Common myeloid progenitor, CD34-positive (primary cell): ENCODE data around the gene SCIMP.

Source experiments
- CTCF ChIA-PET: fragments of 350-600 bp; sonication (Branson Sonifier 250); formaldehyde crosslinking; loops from one replicate; lab custom pipeline; 2021; ENCODE audit warnings: antibody characterized with exemption; lab: Charles Lee
- POLR2A ChIA-PET: fragments of 350-600 bp; sonication (Branson Sonifier 250); formaldehyde crosslinking; loops from one replicate; lab custom pipeline; 2021; ENCODE audit warnings: antibody characterized with exemption; lab: Charles Lee
- DNase-seq, 3 donors: peaks; one replicate each; pipeline versions ENCODE4 v3.0.0 to v3.0.0-alpha.2; 2013
- H3K27ac ChIP-seq, 2 experiments: 1 replicate in 1 of 2; 2 replicates in 1 of 2; pipeline ENCODE4 v1.7.0; 2013; ENCODE audit warnings: inconsistent platforms in 2 of 2, low read length in 2 of 2, mild to moderate bottlenecking in 2 of 2, low read depth in 1 of 2, moderate library complexity in 1 of 2; ENCODE audit not compliant: severe bottlenecking in 2 of 2, insufficient read depth in 1 of 2, poor library complexity in 1 of 2
- H3K27me3 ChIP-seq, 5 experiments: replicated peaks in 2 of 5; 1 replicate in 3 of 5; 2 replicates in 2 of 5; pipeline versions ENCODE4 v1.6.1 to v1.7.0; 2013; ENCODE audit warnings: low read length in 4 of 5, mild to moderate bottlenecking in 2 of 5, moderate library complexity in 2 of 5, inconsistent platforms in 1 of 5; ENCODE audit not compliant: insufficient read depth in 5 of 5, control insufficient read depth in 4 of 5
- H3K36me3 ChIP-seq, 4 experiments: 1 replicate in 2 of 4; 2 replicates in 2 of 4; pipeline versions ENCODE4 v1.6.1 to v1.7.0; 2013; ENCODE audit warnings: low read length in 3 of 4, control low read depth in 1 of 4, mild to moderate bottlenecking in 1 of 4; ENCODE audit not compliant: control insufficient read depth in 4 of 4, insufficient read depth in 4 of 4
- H3K4me1 ChIP-seq, 4 experiments: 1 replicate in 3 of 4; 2 replicates in 1 of 4; pipeline versions ENCODE4 v1.6.1 to v1.7.1; 2013; ENCODE audit warnings: low read length in 3 of 4, mild to moderate bottlenecking in 3 of 4, control low read depth in 1 of 4, inconsistent platforms in 1 of 4, moderate library complexity in 1 of 4; ENCODE audit not compliant: control insufficient read depth in 4 of 4, insufficient read depth in 4 of 4; ENCODE audit errors: control extremely low read depth in 1 of 4
- H3K4me3 ChIP-seq, 7 experiments: 1 replicate in 4 of 7; 2 replicates in 3 of 7; pipeline versions ENCODE4 v1.5.1 to v1.7.0; 2013; ENCODE audit warnings: mild to moderate bottlenecking in 7 of 7, low read length in 6 of 7, moderate library complexity in 6 of 7, inconsistent platforms in 2 of 7, low read depth in 2 of 7, control low read depth in 1 of 7; ENCODE audit not compliant: insufficient read depth in 4 of 7, control insufficient read depth in 1 of 7; ENCODE audit errors: extremely low read depth in 1 of 7
- H3K9me3 ChIP-seq, 5 experiments: 1 replicate in 4 of 5; 2 replicates in 1 of 5; pipeline versions ENCODE4 v1.6.1 to v1.7.1; 2013; ENCODE audit warnings: low read length in 4 of 5, mild to moderate bottlenecking in 2 of 5, inconsistent platforms in 1 of 5, low read depth in 1 of 5, moderate library complexity in 1 of 5; ENCODE audit not compliant: control insufficient read depth in 4 of 5, insufficient read depth in 2 of 5; ENCODE audit errors: control extremely low read depth in 1 of 5
- WGBS: methylation state at CpG from one replicate; pipeline ENCODE4 v1.1.5; 2013; ENCODE audit not compliant: insufficient coverage; 5-methylcytosine and 5-hydroxymethylcytosine counted together

Gene SCIMP

DNA sequence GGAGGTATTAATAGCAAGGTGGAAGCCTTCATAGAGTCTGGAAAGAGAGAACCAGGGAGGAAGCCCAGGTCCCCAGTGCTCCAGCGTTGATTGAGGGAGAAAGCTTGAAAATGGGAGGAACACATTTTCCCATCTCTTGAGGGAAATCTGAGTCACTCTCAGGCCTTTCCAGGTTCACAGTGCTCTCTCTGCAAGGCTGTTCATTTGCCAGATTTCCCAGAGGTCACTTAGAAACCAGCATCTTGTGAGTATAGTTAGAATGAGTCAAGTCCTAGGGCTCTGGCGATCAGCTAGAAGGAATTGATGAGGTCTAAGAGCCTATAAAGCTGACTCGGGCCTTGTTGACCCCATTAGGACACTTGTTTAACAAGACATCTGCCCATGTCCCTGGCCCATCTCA is 25.3 kb downstream of the SCIMP start:
- CTCF ChIA-PET: no interaction called here

DNA sequence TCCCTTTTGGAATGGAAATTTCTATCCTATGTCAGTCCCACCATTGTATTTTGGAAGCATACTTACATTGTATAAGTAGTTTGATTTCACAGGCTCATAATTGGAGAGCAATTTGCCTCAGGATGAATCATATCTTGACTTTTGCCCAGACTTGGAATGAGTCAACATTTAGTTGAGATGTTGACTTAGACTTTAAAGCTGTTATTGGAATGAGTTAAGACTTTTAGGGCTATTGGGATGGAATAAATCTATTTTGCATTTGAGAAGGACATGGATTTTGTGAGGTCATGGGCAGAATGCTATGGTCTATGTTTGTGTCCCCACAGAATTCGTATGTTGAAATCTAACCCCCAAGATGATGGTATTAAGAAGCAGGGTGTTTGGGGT is 30.8 kb downstream of the SCIMP start:
- Histone ChIP-seq H3K4me1 (no peaks in the 10 kb centered on the region), H3K27me3 (no peaks in the 10 kb centered on the region), H3K9me3 (no peaks in the 10 kb centered on the region), H3K27ac (no peak overlapping the region), H3K36me3 (no peaks in the 10 kb centered on the region), H3K4me3 (no peak overlapping the region)
- CTCF ChIA-PET: no interaction called here
- POLR2A ChIA-PET: interaction anchor here (0.6 kb wide), 1 partner anchor 36 kb away, joined by 3 read pairs; no protein-coding TSS in a partner anchor
- no peak for DNase-seq
- WGBS: 67% methylated on average over 1 of the region's 1 CpG

More for the DNA sequence above, 25.3 kb downstream of the SCIMP start:
- Histone ChIP-seq H3K4me1 (no peaks in the 10 kb centered on the region), H3K9me3 (no peaks in the 10 kb centered on the region), H3K27ac (no peak overlapping the region), H3K4me3 (no peak overlapping the region), H3K27me3 (no peaks in the 10 kb centered on the region), H3K36me3 (peaks cover 0 to 3% (median 0%) of the 10 kb centered on the region in 4 experiments)
- POLR2A ChIA-PET: no interaction called here
- no peak for DNase-seq
- WGBS: 100% methylated on average over 2 of the region's 3 CpGs

DNA sequence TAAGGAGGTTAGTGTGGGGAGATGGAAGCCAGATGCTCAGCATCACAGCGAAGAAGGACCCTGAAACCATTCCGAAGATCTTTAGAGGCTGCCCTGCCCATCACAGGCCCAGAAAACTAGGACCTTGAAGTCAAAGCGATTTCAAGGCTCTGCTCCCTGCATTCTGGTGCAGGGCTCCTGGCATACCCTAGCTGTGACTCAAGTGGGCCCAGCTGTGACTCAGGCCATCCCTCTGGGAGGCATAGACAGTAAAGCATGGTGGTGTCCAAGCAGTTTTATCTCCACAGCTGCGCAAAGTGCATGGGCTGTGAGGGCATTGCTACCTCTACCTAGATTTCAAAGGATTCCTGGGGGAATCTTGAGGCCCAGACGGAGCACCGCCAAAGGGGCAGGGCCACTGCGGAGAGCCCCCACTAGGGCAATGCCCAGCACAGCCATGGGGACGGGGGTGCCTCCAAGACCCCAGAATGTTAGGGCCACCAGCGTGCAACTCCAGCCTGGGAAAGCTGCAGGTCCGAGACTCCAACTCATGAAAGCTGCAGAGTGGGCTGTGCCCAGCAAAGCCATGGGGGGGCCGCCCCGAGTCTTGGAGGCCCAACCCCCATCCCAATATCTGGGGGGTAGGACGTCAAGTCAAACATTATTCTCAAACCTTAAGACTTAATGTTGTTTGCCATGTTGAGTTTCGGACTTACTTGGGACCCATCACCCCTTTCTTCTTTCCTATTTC is 31.3 kb downstream of the SCIMP start:
- H3K27me3 ChIP-seq: no peaks in the 10 kb centered on the region
- DNase-seq: no peak
- no peak overlapping the region for H3K4me3 ChIP-seq
- ChIA-PET POLR2A (no interaction called here), CTCF (interaction anchor here (0.6 to 1.3 kb wide), 2 partner anchors 34 to 104 kb away, joined by 3 to 4 read pairs; no protein-coding TSS in a partner anchor)
- WGBS: 98% methylated on average over 12 of the region's 14 CpGs
- H3K4me1 ChIP-seq: no peaks in the 10 kb centered on the region
- H3K27ac ChIP-seq: no peak overlapping the region
- no peaks in the 10 kb centered on the region for H3K9me3 ChIP-seq
- no peaks in the 10 kb centered on the region for H3K36me3 ChIP-seq

DNA sequence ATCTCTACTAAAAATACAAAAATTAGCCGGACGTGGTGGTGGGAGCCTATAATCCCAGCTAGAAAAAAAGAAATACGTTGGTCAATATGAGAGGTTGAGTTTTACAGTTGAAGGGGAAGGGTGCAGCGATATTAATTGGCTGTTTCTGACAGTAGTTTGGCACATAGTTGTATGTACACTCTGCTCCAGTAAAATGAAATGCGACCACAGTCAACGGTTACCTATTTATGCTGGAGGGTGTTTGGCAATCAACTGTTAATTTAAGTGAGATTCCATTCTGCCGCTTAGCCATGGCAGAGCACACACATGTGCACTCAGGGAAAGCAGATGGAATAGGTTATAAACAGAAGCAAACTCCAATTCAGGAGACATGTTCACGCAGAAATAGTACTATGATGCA is 33.6 kb downstream of the SCIMP start:
- POLR2A ChIA-PET: no interaction called here
- DNase-seq: no peak

DNA sequence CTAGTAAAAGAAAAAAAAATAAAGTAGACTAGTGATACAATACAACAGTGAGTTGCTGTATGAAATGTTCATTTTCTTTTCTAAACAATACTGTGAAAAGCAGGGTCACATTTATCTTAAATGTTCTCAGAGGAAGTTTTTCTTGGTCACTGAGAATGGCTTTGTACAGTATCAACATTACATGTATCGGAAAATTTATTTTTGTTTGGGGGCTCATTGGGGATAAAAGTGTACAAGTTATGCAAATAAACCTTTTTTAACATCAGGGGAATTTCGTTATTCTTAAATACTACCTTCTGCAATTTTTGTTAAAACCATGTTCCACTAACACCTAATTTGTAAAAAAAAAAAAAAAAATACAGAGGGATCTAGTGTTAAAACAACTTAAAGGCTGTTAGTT is 34.3 kb downstream of the SCIMP start:
- Histone ChIP-seq H3K4me3 (no peak overlapping the region), H3K4me1 (no peaks in the 10 kb centered on the region), H3K27me3 (no peaks in the 10 kb centered on the region), H3K9me3 (no peaks in the 10 kb centered on the region), H3K27ac (no peak overlapping the region), H3K36me3 (peaks cover 0 to 3% (median 0%) of the 10 kb centered on the region in 4 experiments)
- ChIA-PET CTCF (no interaction called here), POLR2A (no interaction called here)
- WGBS: no CpG with 5 or more reads among the region's 2 CpGs
- DNase-seq: no peak

More for the DNA sequence above, 33.6 kb downstream of the SCIMP start:
- Histone ChIP-seq H3K4me1 (no peaks in the 10 kb centered on the region), H3K4me3 (no peak overlapping the region), H3K27ac (no peak overlapping the region), H3K27me3 (no peaks in the 10 kb centered on the region), H3K9me3 (no peaks in the 10 kb centered on the region), H3K36me3 (peaks cover 0 to under 1% (median 0%) of the 10 kb centered on the region in 4 experiments)
- CTCF ChIA-PET: no interaction called here
- 96% methylated on average over 7 of the region's 8 CpGs for WGBS

DNA sequence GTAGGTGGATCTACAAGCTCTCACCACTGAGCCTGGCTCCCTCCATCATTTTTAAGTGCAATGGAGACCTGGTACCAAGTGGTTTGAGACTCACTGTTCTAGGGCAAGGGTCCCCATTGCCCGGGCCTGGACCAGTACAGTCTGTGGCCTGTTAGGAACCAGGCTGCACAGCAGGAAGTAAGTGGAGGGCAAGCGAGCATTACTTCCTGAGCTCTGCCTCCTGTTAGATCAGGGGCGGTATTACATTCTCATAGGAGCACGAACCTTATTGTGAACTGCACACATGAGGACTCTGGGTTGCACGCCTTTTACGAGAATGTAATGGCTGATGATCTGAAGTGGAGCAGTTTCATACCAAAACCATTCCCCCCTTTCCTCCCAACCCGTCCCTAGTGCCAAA is 36.2 kb downstream of the SCIMP start:
- POLR2A ChIA-PET: no interaction called here
- WGBS: 60% methylated on average over 4 of the region's 7 CpGs

DNA sequence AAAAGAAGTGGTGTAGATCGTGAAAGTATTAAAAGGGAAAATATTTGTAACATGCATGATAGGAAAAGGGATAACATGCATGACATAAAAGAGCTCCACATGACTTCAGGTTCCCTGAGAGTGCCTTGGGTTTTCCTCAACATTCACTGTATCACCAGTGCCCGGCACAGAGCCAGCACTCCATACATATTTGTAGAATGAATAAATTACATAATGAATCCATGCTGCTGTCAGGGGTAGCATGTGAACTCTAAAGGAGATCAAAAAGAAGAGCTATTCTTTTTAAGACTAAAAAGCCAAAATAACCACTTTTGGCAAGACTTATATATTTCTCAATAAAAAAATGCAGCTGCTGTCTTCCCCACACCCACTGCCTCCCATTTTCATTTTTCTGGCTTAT is 40.3 kb downstream of the SCIMP start:
- H3K9me3 ChIP-seq: peaks cover 4 to 12% (median 6%) of the 10 kb centered on the region in 5 experiments
- DNase-seq: no peak
- WGBS: 100% methylated on average over 1 of the region's 2 CpGs
- H3K27me3 ChIP-seq: no peaks in the 10 kb centered on the region
- ChIA-PET POLR2A (interaction anchor here (0.6 kb wide), 1 partner anchor 9 kb away, joined by 4 read pairs; no protein-coding TSS in a partner anchor), CTCF (interaction anchor here (0.6 to 1.2 kb wide), 5 partner anchors 13 to 1992 kb away, joined by 3 read pairs; no protein-coding TSS in a partner anchor)
- H3K4me3 ChIP-seq: no peak overlapping the region
- H3K4me1 ChIP-seq: peaks cover 0 to 13% (median 7%) of the 10 kb centered on the region in 4 experiments
- no peak overlapping the region for H3K27ac ChIP-seq
- peaks cover 2 to 9% (median 6%) of the 10 kb centered on the region in 4 experiments for H3K36me3 ChIP-seq

More for the DNA sequence above, 36.2 kb downstream of the SCIMP start:
- no peaks in the 10 kb centered on the region for H3K27me3 ChIP-seq
- H3K4me1 ChIP-seq: no peaks in the 10 kb centered on the region
- no peaks in the 10 kb centered on the region for H3K9me3 ChIP-seq
- no peak overlapping the region for H3K27ac ChIP-seq
- DNase-seq: no peak
- H3K4me3 ChIP-seq: no peak overlapping the region
- CTCF ChIA-PET: interaction anchor here (0.6 to 1.4 kb wide), 4 partner anchors 12 to 320 kb away, joined by 3 to 4 read pairs (median 3); no protein-coding TSS in a partner anchor
- peaks cover 0 to 3% (median 0%) of the 10 kb centered on the region in 4 experiments for H3K36me3 ChIP-seq
